NOMO-1 treated with dmso at 0.1 percent for 144 hours (cell line): ENCODE data around the gene WNK2.
"Not testable (repeated sequence)": the region's sequence is repeated elsewhere in the genome, so short reads cannot be mapped to it uniquely, and the experiment has no call there.

Experiments
- DNase-seq: peaks from one replicate; lab custom pipeline; 2025; ENCODE audit not compliant: unreplicated experiment; lab: John Stamatoyannopoulos, UW

The WNK2 gene

DNA sequence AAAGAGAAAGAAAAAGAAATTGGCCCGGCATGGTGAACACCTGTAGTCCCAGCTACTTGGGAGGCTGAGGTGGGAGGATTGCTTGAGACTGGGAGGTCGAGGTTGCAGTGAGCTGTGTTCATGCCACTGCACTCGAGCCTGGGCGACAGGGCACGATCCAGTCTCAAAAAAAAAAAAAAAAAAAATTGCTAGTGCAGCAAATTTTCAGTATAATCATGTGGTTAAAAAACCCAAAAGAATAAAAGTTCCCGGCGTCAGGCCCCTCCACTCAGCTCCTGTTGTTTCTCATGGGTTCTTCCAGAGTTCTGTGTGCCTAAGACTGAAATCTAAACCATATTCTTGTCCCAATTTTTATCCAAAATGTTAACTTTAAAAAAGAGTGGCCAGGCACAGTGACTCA, 49.1 kb downstream of the WNK2 start:
- no peak for DNase-seq

DNA sequence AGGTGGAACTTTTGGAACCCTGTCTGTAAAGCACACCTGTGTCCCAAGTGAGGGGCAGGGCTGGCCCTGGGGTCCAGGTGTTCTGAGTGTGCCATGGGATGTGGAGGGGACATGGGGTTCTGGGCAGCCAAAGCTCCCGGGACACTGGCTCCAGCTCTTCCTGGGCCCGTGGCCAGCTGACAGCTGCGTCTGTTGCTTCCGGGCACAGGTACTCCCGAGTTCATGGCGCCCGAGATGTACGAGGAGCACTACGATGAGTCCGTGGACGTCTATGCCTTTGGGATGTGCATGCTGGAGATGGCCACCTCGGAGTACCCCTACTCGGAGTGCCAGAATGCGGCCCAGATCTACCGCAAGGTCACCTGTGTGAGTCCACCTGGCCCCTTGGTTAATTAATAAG, 50.7 kb downstream of the WNK2 start:
- DNase-seq = no peak

DNA sequence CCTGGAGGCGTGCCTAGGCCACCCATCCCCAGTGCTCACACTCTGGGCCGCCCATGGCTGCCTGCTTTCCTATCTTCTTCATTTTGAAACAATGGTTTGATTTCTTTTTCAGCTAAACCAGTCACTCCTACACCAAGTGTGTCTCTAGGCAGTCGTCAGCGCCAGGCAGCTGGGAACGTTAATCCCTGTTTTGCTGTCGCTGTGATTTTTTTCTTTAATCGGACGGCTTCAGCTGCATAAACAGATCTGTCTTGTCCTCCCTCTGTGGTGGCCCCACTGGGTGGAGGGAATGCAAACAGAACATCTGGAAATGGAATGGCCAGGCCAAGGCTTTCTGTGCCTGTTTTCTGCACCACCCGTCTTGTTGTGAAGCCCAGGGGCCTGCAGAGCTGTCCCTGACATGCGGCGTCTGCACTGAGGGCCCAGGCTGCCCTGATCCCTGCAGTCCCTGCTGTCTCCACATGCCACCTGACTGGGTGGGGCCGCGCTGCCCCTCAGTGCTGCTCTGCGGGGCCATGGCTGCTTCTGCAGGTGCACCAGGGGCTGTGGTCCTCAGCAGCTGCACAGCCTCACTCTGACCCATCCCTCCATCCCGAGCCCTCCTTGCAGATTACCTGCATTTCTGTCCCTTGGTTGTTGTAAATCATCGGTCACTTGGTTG, 51.5 kb downstream of the WNK2 start:
- DNase-seq = no peak

DNA sequence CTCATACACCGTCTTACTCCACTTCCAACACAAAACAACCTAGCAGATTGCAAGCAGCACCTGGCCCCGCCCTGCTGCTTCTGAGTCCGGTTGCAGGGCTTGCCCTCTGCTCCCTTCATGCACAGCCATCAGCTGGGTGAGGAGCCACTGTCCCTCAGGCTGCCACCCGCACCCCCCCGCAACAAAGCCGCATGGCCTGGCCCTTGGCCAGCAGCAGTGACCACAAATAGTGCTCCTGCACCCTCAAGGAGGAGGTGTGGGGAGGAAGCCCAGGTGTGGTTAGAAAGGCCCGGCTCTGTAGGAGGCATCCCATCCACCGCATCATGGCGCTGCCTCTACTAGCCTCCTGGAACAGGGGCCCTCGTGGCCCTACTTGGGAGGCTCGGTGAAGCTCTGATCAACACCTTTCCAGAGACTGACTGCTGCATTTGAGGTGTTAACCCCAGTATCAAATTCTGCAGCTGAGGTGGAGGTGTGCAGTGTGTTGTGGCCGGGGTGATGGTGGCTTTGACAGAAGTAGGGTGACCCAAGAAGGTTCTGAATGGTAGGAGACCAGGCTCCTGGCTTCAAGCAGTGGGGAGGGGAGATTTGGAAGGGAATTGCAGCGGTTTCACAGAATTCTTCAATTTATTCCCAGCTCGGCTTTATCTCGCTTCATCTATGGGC, 52.7 kb downstream of the WNK2 start:
- DNase-seq = no peak

DNA sequence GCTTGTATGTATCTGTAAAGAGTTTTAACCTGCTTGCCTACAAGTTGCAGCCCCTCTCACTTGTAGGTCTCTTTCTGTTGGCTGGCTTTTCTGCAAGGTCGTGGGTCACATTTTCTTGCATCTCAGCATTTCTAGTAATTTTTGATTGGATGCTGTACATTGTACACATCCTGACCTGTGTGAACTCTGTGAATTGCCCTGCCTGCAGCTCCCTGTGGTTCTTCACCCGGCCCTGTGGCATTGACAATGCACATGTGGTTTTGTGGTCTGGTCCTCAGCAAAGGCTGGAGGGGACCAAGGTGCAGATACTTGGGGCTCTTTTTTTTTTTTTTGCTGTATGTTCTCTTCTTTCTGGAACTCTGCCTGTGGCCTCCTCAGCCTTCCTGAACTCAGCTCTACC, 53.6 kb downstream of the WNK2 start:
- DNase-seq = no peak

DNA sequence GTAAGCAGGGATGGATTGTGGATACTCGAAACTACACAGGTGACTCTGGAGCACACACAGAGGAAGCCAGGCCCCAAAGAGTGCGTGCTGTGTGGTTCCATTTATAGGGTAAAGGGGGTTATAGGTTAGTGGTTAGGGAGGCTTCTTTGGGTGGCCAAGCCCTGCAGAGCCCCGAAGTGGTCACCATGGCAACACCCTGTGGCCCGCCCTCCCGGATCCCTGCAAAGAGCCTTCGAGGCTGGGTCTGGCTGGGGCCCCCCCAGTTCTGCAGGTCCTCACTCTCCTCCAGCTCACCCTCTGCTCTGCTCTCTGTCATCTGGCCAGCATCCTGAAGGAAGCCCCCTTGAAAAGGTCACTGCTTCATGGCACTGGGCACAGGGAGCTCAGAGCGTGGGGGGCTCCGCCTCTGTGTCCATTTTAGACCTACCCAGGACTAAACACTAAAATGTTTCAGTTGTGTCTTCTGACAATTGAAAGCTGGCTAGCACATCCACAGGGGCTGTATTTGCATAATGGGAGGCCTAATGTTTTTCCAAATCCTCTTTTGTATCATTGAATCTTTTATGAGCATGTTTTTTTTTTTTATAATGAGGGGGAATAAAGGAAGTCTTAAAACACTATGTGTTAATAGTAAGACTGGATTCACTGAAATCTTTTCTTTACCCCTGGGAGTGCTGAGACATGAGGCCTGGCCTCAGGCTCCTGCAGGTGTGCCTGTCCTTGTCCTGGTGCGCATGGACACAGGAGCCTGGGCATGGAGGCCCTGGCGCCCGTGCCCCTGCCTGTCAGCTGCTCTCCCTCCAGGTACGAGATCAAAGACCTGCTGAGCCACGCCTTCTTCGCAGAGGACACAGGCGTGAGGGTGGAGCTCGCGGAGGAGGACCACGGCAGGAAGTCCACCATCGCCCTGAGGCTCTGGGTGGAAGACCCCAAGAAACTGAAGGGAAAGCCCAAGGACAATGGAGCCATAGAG, 55.3 kb downstream of the WNK2 start:
- DNase-seq = no peak

DNA sequence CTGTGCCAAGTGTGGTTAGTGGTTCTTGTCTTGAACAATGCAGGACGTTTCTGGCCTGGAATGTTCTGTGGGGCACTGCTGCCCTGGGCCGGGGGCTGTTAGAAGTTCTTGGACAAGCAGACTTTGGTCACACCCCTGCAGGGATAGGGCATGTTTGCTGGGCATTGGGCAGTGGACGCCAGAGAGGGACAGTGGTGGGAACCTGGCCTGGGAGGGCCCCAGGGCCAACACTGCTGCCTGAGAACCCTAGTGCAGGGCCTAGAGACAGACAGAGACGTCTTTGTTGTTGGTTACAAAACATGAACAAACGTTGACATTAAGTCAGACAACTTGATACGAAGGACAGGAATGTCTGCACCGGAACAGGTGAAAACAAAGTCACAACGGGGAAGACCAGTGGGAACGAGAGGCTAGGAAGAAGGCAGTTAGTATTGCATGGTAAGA, 57.0 kb downstream of the WNK2 start:
- DNase-seq = no peak

DNA sequence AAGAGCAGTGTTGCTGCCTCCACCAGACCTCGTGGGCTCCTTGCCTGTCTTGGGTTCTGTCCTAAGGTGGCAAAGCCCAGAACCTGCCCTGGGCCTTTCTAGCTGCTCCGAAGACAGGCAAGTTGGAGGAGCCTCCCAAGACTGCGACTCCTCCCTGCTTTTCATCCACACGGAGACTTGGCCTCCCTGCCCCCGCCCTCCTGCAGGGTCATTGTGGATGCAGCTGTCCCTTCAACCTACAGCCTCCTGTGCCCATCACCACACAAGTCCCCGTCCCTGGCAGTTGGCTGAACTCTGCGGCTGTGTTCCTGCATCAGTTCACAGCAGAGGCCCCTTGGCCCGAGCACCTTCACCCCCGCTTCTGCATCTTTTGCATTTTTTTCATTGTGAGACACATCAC, 59.2 kb downstream of the WNK2 start:
- no peak for DNase-seq

DNA sequence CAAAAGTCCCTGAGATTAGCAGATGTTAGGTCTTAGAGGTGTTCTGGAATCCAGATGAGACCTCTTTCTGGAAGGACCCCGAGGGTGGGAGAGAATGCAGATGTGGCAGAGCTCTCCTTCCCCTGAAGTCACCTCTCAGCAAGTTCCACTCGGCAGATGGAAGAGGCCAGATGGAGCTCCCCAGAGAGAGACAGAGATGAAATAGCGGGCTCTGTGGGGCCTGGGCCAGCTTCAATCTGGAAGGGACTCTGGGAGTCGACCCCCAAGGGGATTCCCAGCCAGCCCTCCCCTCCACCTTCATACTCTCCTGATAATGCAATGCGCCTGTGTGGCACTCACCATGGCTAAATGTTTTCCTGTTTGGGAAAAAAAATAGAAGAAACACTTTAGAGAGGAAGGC, 60.2 kb downstream of the WNK2 start:
- DNase-seq = no peak

DNA sequence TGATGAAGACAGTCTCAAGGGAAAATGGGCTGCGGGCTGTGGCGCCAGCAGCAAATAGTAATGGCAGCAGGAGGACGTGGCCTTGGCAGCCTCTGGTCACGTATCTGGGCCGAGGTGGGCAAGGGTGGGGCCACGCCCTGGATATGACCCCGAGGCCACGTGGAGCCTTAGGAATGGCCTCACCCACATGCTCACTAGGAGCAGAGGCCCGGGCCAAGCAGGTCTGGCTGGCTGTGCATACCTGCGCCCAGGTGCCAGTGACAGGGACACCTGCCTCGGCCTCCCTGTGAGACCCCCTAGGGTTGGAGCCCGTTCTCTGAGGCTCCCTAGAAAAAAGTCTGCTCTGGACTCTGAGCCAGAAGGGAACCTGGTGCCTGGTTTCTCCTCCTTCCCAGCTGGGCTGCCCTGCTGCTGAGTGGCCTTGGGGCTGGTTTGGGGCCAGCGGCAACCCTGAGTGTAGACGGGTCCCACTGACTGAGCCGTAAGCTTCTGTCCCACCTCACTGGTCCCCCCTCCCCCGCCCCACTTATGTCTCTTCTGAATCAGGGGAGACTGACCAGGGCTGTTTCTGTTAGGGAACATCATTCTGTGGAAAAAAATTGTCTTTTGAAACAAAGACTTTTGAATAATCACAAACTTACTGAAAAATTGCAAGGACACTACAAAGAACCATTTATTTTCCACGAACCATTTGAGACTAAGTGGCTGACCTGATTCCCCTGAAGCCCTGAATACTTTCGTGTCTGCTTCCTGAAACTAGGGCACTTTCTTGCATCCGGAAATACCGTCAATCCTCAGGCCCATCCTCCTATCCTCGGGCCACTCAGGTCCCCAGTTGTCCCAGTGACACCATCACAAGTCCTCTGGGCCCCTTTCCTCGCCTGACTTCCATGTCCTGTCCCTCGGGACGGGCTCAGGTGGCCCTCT, 60.8 kb downstream of the WNK2 start:
- no peak for DNase-seq

DNA sequence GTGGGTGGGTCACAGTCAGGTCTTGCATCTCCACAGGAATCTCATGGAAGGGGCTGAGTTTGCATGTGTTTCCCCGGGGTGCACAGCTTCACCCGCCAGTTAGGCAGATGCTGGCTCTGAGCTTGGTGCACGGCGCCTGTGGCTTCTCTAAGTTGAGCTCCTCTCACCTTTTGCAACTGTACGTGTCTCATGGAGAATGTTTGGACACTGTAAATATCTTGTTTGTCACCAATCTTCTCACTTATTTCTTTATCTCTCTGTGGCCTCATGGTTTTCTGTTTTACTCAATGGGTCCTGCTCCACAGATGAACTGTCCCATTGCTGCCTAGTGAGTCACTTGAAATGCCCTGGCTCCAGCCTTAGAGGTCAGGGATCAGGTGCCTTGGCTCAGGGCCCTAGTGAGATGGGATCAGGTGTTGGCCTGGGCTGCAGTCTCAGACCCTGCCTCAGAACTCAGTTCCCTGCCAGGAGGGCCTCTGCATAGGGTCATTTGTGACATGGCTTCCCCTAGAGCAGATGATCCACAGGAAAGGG, 61.6 kb downstream of the WNK2 start:
- DNase-seq = no peak

DNA sequence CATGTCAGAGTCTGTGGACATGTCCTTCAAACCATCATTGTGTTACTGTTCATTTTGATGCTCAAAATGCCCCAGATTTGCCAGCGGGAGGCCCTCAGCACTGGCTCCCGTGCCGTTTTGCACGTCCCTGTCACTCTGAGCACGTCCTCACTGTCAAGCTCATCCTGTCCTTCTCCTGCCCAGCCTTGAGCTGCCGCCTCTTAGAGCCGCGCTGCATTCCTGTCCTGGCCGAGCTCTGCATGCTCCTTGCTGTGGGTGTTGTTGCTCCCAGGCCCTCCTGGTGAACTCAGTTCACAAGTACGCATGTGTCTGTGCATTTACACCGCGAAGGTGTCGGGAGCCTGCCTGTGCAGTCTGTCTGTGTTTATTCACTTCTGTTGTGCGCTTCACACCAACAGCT, 62.2 kb downstream of the WNK2 start:
- no peak for DNase-seq

DNA sequence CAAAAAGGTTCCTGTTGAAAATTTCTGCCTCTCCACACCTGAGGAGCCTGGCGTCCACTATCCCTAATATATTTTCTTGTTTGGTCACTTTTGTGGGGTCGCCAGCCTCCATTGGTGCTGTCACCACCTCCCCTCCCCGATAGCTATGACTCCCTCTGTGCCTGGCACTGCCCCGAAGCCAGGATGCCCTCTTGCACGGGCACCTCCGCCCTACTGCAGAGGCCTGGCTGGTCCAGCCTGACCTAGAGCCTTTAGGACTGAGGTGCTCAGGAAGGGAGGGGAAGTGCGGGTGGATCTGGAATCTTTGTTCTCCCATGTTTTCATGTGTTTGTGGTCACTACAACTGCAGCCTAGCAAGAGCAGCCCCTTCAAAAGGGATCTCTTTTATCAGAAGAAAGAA, 62.6 kb downstream of the WNK2 start:
- DNase-seq = no peak

DNA sequence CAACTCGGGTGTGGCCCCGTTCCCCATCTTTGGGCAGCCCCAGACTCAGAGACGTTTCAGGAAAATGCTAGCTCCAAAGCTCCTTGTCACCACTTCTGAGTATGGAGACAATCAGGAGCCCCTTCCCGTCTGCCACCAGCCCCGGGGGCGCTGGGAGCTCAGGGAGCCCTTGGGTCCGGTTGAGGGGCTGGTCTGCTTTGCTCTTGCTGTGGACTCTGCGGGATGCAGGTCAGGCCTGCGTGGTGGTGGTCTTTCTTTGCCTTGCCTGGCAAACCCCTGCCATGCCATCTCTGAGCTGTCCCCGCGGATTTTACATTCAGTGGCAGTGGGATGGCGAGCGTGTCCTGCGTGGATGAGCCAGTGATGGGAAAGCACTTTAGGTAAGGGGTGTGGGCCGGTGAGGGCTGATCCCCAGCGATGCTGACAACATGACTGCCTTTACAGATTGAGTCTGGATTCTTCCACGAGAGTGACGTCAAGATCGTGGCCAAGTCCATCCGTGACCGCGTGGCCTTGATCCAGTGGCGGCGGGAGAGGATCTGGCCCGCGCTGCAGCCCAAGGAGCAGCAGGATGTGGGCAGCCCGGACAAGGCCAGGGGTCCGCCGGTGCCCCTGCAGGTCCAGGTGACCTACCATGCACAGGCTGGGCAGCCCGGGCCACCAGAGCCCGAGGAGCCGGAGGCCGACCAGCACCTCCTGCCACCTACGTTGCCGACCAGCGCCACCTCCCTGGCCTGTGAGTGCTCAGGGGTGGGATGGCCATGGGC, 63.3 kb downstream of the WNK2 start:
- DNase-seq = no peak

DNA sequence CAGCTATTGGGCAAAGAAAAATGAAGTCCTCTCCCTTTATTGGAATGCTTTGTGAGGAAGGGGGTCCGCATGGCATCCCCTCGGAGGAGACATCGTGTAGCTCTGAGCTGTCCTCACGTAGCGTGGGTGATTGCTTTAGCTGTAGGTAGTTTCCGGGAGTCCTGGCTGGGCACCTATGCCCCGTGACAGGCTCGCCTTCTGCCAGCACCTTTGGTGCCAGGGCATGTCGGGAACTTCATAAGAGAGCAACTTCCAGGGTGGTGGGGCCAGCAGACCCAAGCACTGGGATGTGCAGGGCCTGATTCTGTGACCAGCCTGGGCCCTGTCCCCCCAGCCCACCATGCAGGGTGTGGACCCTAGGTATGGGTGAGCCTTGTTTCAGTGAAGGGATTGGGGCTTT, 64.0 kb downstream of the WNK2 start:
- no peak for DNase-seq

DNA sequence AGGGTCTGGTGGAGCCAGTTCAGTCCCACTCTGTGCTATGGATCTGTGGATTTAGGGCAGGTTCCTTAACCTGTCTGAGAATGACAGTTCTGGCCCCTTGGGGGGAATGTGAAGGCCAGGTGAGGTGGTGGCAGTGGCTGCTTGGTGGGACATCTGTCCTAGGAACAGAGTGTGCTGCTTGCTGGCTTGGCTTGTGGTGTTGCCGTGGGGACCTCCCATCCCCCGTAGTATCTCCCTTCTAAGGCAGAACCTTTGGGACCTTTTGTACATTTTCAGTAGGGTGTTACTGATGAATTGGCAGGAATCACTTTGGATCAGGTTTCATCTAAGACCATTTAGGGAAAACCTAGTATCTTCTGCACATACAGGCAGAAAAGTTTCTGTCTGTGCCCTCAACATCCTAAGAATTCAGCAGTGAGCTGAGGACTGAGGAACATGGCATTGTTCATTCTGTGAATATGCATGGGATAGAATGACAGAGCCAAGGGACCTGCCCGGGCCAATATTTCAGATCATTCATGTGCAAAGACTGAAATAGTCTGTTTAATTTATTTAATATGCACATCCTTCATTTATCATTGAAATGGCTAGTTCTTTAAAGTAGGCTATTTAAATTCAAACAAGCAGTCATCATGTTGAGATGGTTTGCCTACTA, 64.6 kb downstream of the WNK2 start:
- DNase-seq = no peak

DNA sequence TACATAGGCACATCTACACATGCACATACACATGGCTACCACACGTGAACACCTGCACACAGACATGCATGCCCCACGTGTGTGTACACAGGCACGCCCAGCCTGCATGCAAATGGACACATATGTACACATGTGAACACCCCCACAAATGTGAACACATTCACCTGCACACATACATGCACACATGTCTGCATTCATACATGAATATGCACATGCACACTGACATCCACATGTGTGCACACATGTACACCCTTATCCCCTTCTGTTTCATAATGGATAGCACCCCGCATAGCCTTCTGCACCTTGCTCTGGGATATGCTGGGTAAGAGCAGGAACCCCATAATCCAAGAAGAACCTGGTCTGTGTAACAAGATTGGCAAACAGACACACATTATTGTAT, 66.2 kb downstream of the WNK2 start:
- DNase-seq = no peak

DNA sequence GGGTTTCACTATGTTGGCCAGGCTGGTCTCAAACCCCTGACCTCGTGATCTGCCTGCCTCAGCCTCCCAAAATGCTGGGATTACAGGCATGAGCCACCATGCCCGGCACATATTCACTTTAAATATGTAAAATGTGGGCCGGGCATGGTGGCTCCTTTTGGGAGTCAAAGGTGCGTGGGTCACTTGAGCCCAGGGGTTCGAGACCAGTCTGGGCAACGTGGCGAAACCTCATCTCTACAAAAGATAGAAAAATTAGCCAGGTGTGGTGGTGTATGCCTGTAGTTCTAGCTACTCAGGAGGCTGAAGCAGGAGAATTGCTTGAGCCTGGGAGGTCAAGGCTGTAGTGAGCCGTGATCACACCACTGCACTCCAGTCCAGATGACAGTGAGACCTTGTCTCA, 67.4 kb downstream of the WNK2 start:
- not testable (repeated sequence) for DNase-seq

DNA sequence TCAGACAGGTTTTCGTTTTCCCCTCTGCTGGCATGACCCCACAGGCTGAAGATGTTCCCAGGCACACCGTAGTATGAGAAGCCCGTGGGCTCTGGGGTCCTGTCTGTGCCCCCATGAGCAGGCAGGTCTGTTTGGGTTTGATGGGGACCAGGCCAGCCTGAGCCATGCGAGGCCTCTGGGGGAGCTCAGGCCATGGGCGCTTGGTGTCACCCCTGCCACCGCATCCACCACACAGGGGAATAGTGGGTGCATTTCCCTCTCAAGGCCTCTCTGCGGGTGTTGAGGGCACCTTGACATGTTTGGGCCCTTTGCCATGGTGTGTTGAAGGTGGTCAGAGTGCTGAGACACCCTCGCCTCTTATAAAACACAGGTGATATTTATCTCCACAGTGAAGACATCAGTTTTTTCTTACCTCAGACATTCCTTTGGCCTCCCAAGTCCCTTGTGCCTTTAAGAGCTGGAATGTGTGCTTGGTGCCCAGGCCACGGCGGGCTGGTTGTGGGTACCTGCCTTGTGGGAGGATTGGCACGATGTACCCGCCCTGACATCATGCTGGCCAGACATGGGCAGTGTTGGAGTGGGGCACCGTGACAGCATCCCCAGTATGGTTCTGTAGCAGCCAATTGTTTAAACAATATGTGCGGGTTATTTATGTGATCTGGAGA, 68.3 kb downstream of the WNK2 start:
- no peak for DNase-seq
